ENCODE data around the gene ANKS1A. TPM values are rescaled to one million over a fixed set of nuclear protein-coding genes. Genes with fewer than 3 reads are reported as not detected.

The ANKS1A gene
- polyA plus RNA-seq, 1 of the 3 experiments (the other 2 are of a cell fraction), result 7.6 TPM

GRCh38 chr6:35088281-35089215 is 199.5 kb downstream of the ANKS1A start (continued):
- no peak for TF ChIP-seq REST (IDR thresholded peaks at IDR 0.05; ENCODE audit: low read depth, low read length)
- TF ChIP-seq NRF1 (IDR thresholded peaks at IDR 0.05; ENCODE audit: low read depth, low read length), result no peak
- no peak for TF ChIP-seq ELF1 (IDR thresholded peaks at IDR 0.05)
- no peak for TF ChIP-seq GATA2 (CRISPR knock-in tag; IDR thresholded peaks at IDR 0.05)
- no peak for TF ChIP-seq IRF3 (IDR thresholded peaks at IDR 0.05; ENCODE audit: low read depth, low read length)
- TF ChIP-seq MXI1 (IDR thresholded peaks at IDR 0.05; ENCODE audit: low read depth, low read length), result no peak
- TF ChIP-seq PBX3 (IDR thresholded peaks at IDR 0.05), result no peak
- no peak for TF ChIP-seq TCF12 (IDR thresholded peaks at IDR 0.05)
- no peak for TF ChIP-seq GABPA (IDR thresholded peaks at IDR 0.05; ENCODE audit: low read depth)

- Histone ChIP-seq H3K9me3 (no peaks in the 10 kb centered on the region), H3K4me2 (0 out of 2 replicates have a peak overlapping the region, but pooled peaks have one; percentile 19), H3K27ac (ENCODE audit: low read depth in 2 of 2, low read length in 1 of 2) (peak overlapping the region in 1 of 2 experiments; percentile 39; a peak in 1 of 4 replicates), H3K27me3 (ENCODE audit: insufficient read depth) (no peaks in the 10 kb centered on the region), H3K9me2 (no peaks in the 10 kb centered on the region), H3K4me1 (ENCODE audit: control insufficient read depth in 1 of 2, insufficient read depth in 2 of 2, low read depth in 1 of 2, low read length in 1 of 2) (peaks cover 11 to 26% of the 10 kb centered on the region in 2 experiments), H3K79me2 (ENCODE audit: insufficient read depth) (no peaks in the 10 kb centered on the region), H2AFZ (ENCODE audit: low read depth) (no peak overlapping the region), H3K9ac (no peak overlapping the region), H3K4me3 (ENCODE audit: low read depth in 2 of 2, low read length in 1 of 2) (no peak overlapping the region), H3F3A (replicated peaks; ENCODE audit: insufficient read depth) (no peaks in the 10 kb centered on the region), H4K20me1 (ENCODE audit: insufficient read depth) (no peaks in the 10 kb centered on the region), H3K36me3 (replicated peaks in 1 of 2; ENCODE audit: control insufficient read depth in 1 of 2, insufficient read depth in 2 of 2, low read length in 1 of 2) (peaks cover 0 to 26% of the 10 kb centered on the region in 2 experiments)
- peak; percentile 8 for DNase-seq
- WGBS (ENCODE audit: low lambda C conversion rate), result 94% methylated on average over 18 of the region's 19 CpGs
- CTCF ChIA-PET, result interaction anchor here (0.7 to 1.9 kb wide), 2 partner anchors 22 to 102 kb away, joined by 3 to 9 read pairs; no protein-coding TSS in a partner anchor
- POLR2A ChIA-PET, result no interaction called here
- TF ChIP-seq SMC3 (IDR thresholded peaks at IDR 0.05; ENCODE audit: low read depth, low read length) (no peak), FOXM1 (IDR thresholded peaks at IDR 0.05; ENCODE audit: low read depth) (no peak), NFIC (IDR thresholded peaks at IDR 0.05; ENCODE audit: borderline replicate concordance) (no peak), EP300 (IDR thresholded peaks at IDR 0.05; ENCODE audit: borderline replicate concordance in 1 of 2, low read depth in 1 of 2, low read length in 1 of 2) (no peak), CHD2 (IDR thresholded peaks at IDR 0.05; ENCODE audit: low read length, partially characterized antibody) (no peak), TEAD4 (IDR thresholded peaks at IDR 0.05; ENCODE audit: borderline replicate concordance, insufficient read depth) (no peak), EZH2phosphoT487 (IDR thresholded peaks at IDR 0.05; ENCODE audit: borderline replicate concordance, low read depth) (no peak), YY1 (IDR thresholded peaks at IDR 0.05; ENCODE audit: low read depth) (no peak), GABPA (IDR thresholded peaks at IDR 0.05; ENCODE audit: low read depth) (no peak), FOSL2 (IDR thresholded peaks at IDR 0.05; ENCODE audit: borderline replicate concordance, low read depth) (no peak), ZBTB33 (IDR thresholded peaks at IDR 0.05; ENCODE audit: borderline replicate concordance, low read depth) (no peak), RXRA (IDR thresholded peaks at IDR 0.05; ENCODE audit: borderline replicate concordance, low read depth) (no peak), POLR2AphosphoS5 (IDR thresholded peaks at IDR 0.05; ENCODE audit: low read depth, low read length) (no peak), MXI1 (IDR thresholded peaks at IDR 0.05; ENCODE audit: low read depth, low read length) (no peak), ELF1 (IDR thresholded peaks at IDR 0.05) (no peak)
These were observed 200.3 kb downstream of the ANKS1A start for GRCh38 chr6:35089216-35089934.
